HG03378 (cell line): ENCODE measurements around the gene LRP3.
"Not testable (repeated sequence)": the region's sequence is repeated elsewhere in the genome, so short reads cannot be mapped to it uniquely, and the experiment has no call there.

Experiments used
- ATAC-seq: cut with Tn5 transposase; IDR thresholded peaks from one replicate; pipeline ENCODE4 v1.9.1; 2021; ENCODE audit warnings: mild to moderate bottlenecking, moderate library complexity; ENCODE audit not compliant: unreplicated experiment

LRP3 gene, protein sequence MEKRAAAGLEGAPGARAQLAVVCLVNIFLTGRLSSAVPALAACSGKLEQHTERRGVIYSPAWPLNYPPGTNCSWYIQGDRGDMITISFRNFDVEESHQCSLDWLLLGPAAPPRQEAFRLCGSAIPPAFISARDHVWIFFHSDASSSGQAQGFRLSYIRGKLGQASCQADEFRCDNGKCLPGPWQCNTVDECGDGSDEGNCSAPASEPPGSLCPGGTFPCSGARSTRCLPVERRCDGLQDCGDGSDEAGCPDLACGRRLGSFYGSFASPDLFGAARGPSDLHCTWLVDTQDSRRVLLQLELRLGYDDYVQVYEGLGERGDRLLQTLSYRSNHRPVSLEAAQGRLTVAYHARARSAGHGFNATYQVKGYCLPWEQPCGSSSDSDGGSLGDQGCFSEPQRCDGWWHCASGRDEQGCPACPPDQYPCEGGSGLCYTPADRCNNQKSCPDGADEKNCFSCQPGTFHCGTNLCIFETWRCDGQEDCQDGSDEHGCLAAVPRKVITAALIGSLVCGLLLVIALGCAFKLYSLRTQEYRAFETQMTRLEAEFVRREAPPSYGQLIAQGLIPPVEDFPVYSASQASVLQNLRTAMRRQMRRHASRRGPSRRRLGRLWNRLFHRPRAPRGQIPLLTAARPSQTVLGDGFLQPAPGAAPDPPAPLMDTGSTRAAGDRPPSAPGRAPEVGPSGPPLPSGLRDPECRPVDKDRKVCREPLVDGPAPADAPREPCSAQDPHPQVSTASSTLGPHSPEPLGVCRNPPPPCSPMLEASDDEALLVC

GRCh38 chr19:33193865-33194362, at the start of gene LRP3:
LRP3 (plus strand) TSS chr19:33194330; CDS start chr19:33194786, 456 bp downstream.
- no peak for ATAC-seq

DNA sequence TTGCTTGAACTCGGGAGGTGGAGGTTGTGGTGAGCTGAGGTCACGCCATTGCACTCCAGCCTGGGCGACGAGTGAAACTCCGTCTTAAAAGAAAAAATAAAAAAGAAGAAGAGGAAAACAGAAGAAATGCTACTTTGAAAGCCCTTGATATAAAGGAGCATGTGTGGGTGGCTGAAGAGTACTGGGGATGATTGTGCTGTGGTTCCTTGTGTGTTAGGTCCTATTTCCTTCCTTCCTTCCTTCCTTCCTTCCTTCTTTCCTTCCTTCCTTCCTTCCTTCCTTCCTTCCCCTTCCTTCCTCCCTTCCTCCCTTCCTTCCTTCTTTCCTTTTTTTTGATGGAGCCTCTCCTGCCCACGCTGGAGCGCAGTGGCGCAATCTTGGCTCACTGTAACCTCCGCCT, 47.9 kb upstream of the LRP3 start:
- ATAC-seq: no peak

DNA sequence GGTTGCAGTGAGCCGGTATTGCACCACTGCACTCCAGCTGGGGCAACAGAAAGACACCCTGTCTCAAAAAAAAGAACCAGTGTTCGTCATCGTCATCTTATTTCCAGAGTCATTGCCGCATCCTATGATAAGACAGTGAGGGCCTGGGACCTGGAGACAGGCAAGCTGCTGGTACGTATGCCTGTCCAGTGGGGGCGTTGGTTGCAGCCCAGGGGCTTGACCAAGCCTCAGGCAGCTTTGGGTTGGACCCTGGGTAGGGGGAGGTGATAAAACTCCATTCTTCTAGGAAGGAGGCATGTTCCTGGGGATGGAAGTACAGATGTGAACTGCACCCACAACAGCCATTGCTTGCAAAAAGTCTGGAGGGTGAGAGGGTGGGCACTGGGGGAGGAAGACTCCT, 46.6 kb upstream of the LRP3 start:
- no peak for ATAC-seq

DNA sequence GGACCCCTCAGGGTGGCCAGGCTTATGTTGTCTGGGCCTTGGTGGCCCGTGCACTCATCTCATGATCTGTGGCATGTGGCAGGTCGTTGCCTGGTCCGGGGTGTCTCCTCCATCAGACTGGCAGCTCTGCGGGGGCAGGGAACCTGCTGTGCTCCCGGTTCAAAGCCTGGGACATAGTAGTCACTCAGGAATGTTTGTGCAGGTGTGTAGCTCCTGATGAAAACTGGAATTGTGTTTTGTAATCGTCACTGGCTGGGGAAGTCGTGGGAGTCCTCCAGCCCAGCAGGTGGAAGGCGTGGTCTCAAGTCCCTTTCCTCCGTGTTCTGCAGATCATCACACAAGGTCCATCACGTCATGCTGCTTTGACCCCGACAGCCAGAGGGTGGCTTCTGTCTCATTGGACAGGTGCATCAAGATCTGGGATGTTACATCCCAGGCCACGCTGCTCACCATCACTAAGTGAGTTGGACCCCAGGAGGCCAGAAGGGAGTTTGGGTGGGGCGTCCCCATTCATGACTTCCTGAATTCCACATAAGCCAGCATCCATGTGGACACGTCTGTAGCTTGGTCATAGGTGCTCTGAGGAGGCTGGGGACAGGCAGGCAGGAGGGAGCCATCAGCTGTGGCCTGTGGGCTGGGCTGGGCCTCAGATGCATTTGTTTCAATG, 43.1 kb upstream of the LRP3 start:
- ATAC-seq: no peak

DNA sequence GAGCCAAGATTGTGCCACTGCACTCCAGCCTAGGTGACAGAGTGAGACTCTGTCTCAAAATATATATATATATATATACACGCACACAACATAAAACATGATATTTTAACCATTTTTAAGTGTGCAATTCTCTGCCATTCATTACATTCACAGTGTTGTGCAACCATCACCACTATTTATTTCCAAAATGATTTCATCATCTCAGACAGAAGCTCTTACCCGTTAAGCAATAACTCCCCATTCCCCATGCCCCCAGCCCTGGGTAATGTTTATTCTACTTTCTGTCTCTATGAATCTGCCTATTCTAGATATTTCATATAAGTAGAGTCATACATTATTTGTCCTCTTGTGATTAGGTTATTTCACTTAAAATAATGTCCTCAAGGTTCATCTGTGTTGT, 42.0 kb upstream of the LRP3 start:
- no peak for ATAC-seq

- not testable (repeated sequence) for ATAC-seq
These were observed 41.5 kb upstream of the LRP3 start for GRCh38 chr19:33152625-33153024.

GRCh38 chr19:33154313-33154712, 39.8 kb upstream of the LRP3 start:
- ATAC-seq: not testable (repeated sequence)

DNA sequence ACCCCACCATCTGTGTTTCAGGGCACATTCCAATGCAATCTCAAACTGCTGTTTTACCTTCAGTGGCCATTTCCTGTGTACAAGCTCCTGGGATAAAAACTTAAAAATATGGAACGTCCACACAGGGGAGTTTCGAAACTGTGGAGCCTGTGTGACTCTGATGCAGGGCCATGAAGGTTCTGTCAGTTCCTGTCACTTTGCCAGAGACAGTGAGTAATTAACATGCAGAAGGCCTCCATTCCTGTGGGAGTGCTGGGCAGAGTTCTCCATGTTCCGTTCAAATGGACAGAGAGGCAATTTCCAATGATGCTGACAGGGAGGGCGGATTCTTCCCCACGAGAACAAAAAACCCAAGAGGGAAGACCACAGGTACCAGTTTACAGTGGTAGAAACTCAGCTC, 37.8 kb upstream of the LRP3 start:
- ATAC-seq: no peak

- no peak for ATAC-seq
These were observed 36.2 kb upstream of the LRP3 start for GRCh38 chr19:33157906-33158305.

- ATAC-seq: no peak
These were observed 35.8 kb upstream of the LRP3 start for GRCh38 chr19:33158365-33158764.

DNA sequence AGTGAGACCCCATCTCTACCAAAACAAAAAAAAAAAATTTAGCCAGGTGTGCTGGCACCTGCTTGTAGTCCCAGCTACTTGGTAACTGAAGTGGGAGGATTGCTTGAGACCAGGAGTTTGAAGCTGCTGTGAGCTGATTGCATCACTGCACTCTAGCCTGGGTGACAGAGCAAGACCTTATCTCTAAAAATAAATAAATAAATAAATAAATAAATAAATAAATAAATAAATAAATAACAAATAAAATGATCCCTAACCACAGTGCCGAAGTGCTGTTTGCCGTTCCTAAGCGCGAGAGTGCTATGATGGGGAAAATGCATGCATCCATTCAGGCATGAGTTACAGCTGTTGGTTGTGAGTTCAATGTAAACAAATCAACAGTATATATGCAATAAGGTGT, 35.0 kb upstream of the LRP3 start:
- ATAC-seq: no peak

GRCh38 chr19:33159893-33160292, 34.2 kb upstream of the LRP3 start:
- ATAC-seq: no peak

DNA sequence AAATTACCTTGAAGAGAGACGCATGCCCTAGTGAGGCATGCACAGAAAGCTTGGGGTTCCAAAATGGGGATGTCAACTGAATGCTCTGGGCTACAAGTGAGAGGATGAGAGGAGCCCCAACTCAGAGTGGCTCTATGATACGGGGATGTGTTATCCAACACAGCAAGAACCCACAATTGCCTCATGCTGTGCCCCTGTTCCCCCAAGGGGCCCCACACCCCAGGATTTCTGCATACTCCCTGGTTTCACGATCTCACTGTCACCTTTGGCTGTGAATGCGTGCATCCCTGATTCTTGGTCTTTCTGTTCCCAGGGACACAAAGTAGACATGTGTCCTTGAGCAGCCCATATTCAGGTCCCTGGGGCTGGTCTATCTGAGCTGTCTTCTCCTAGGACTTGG, 32.9 kb upstream of the LRP3 start:
- ATAC-seq: no peak

DNA sequence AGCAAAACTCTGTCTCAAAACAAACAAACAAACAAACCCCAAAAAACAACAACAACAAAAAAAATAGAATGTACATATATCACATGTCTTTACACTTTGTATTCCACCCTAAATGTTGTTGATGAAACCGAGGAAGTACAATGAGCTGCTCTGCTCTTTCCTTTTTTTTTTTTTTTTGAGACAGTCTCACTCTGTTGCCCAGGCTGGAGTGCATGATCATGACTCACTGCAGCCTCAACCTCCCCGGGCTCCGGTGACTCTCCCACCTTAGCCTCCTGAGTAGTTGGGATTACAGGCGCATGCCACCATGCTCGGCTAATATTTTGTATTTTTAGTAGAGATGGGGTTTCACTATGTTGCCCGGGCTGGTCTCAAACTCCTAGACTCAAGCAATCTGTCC, 30.6 kb upstream of the LRP3 start:
- no peak for ATAC-seq

DNA sequence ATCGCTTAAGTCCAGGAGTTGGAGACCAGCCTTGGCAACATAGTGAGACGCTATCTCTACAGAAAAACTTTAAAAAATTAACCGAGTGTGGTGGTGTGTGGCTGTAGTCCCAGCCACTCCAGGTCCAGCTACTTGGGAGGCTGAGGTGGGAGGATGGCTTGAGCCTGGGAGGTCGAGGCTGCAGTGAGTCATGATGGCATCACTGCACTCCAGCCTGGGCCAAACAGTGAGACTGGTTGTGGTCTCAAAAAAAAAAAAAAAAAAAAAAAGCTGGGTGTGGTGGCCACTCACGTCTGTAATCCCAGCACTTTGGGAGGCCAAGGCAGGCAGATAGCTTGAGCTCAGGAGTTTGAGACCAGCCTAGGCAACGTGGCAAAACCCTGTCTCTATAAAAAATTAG, 28.1 kb upstream of the LRP3 start:
- not testable (repeated sequence) for ATAC-seq

DNA sequence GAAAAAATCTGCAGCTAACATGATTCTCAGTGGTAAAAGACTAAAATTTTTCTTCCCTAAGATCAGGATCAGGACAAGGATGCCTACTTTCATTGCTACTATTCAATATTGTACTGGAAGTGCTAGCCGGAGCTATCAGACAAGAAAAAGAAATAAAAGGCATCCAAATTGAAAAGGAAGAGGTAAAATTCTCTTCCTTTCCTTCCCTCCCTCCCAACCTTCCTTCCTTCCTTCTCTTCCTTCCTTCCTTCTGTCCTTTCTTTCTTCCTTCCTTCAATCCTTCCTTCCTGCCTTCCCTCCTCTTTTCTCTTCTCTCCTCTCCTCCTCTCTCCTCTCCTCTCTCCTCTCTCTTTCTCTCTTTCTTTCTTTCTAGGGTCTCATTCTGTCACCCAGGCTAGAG, 26.7 kb upstream of the LRP3 start:
- no peak for ATAC-seq

GRCh38 chr19:33168528-33168927, 25.6 kb upstream of the LRP3 start:
- ATAC-seq: no peak

DNA sequence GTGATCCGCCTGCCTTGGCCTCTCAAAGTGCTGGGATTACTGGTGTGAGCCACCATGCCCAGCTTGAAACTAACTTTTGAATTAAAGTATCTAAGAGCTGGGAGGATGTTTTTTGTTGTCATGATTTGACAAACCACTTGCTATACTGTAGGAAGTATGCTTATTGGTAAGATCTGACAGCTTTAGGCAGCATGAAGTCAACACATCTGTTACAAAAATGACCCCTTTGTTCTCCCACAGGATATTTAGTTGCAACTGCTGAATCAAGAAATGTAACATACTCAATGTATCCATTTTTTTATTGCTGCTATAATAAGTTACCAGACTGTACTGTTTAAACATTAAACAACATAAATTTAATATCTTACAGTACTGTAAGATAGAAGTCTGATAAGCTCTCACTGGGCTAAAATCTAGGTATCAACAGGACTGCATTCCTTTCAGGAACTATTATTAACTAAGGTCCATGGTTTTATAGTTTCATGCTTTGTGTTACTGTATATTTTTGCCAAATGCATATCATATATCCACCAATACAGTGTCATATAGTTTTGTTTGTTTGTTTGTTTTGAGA, 22.8 kb upstream of the LRP3 start:
- ATAC-seq: no peak

DNA sequence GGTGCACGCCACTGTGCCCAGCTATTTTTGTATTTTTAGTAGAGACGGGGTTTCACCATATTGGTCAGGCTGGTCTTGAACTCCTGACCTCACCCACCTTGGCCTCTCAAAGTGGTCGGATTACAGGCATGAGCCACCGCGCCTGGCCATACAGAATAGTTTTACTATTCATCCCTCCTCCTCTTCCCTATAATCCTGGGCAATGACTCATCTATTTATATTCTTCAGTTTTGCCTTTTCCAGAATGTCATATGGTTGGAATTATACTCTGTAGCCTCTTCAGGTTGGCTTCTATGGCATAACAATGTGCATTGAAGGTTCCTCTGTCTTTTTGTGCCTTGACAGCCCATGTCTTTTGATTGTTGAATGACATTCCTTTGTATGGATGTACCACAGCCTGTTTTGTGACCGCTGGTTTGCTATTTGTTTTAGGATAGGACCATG, 22.2 kb upstream of the LRP3 start:
- no peak for ATAC-seq

- no peak for ATAC-seq
These were observed 19.9 kb upstream of the LRP3 start for GRCh38 chr19:33174186-33174585.

DNA sequence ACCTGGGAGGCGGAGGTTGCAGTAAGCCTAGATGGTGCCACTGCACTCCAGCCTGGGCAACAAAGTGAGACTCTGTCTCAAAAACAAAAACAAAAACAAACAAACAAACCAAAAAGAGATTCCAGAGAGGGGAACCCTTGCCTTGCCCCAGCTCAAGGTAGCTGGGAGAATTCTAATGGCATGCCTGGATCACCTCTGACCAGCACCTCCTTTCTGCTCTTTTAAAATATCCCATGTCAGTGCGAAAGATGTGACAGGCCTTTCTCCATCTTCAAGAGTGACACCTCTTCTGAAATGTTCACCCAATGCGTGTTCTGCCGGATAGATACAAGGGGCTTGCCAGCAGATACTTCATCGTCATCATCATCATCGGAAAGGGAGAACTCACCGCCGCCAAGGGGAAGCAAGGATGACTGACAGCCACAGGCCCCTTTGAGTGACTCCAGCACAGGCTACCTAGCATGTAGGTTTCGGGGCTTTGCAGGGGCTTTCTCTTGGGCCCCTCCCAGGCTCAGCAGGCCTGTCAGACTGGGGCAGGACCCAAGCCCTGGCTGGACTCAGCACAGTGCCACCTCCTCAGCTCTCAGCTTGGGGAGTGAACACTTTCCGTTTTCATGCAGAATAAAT, 18.9 kb upstream of the LRP3 start:
- ATAC-seq: no peak
